ENCODE data around the gene TTC28. TPM values are rescaled to one million over a fixed set of nuclear protein-coding genes. Genes with fewer than 3 reads are reported as not detected.

Gene TTC28
- polyA plus RNA-seq, 1 donor from 2014 or later, result 14.8 TPM

DNA sequence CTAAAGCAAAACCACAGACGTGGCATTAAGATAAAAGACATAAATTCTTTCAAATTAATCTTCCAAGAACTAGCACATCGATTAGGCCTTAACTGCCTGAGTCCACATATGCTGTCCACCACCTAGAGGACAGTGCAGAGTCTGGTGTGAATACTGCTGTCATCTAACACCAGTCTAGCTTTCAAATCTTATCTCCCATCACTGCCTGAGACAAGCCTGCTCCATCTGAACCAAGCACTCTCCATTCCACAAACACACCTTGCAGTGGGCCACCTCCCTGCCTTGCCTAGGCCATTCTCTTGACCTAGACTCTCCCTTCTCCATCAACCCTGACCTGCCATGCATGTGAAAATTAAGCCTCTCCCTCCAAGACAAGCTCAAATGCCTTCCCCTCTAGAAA lies 631.1 kb downstream of the TTC28 start:
- H3K9ac ChIP-seq (ENCODE audit: low read length), result no peak overlapping the region
- peaks cover 5% of the 10 kb centered on the region for H3F3A ChIP-seq (ENCODE audit: insufficient read depth, low read length, poor library complexity, severe bottlenecking)
- no peak overlapping the region for H3K27ac ChIP-seq (ENCODE audit: low read length)
- H3K4me3 ChIP-seq (ENCODE audit: low read length), result no peak overlapping the region
- no peaks in the 10 kb centered on the region for H3K79me2 ChIP-seq (replicated peaks; ENCODE audit: insufficient read depth, low read length)
- no peaks in the 10 kb centered on the region for H3K27me3 ChIP-seq (ENCODE audit: insufficient read depth, low read depth, low read length)
- H3K4me2 ChIP-seq (ENCODE audit: low read length), result no peak overlapping the region
- TF ChIP-seq, protein P1, sequence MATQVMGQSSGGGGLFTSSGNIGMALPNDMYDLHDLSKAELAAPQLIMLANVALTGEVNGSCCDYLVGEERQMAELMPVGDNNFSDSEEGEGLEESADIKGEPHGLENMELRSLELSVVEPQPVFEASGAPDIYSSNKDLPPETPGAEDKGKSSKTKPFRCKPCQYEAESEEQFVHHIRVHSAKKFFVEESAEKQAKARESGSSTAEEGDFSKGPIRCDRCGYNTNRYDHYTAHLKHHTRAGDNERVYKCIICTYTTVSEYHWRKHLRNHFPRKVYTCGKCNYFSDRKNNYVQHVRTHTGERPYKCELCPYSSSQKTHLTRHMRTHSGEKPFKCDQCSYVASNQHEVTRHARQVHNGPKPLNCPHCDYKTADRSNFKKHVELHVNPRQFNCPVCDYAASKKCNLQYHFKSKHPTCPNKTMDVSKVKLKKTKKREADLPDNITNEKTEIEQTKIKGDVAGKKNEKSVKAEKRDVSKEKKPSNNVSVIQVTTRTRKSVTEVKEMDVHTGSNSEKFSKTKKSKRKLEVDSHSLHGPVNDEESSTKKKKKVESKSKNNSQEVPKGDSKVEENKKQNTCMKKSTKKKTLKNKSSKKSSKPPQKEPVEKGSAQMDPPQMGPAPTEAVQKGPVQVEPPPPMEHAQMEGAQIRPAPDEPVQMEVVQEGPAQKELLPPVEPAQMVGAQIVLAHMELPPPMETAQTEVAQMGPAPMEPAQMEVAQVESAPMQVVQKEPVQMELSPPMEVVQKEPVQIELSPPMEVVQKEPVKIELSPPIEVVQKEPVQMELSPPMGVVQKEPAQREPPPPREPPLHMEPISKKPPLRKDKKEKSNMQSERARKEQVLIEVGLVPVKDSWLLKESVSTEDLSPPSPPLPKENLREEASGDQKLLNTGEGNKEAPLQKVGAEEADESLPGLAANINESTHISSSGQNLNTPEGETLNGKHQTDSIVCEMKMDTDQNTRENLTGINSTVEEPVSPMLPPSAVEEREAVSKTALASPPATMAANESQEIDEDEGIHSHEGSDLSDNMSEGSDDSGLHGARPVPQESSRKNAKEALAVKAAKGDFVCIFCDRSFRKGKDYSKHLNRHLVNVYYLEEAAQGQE (IDR thresholded peaks at IDR 0.05; ENCODE audit: borderline replicate concordance), result no peak
- no peak for TF ChIP-seq MXI1 (conservative IDR thresholded peaks at IDR 0.05; ENCODE audit: poor library complexity, severe bottlenecking)
- no peak for TF ChIP-seq EP300 (conservative IDR thresholded peaks at IDR 0.05; ENCODE audit: poor library complexity, severe bottlenecking)
- no peak for TF ChIP-seq EZH2 (IDR thresholded peaks at IDR 0.05; ENCODE audit: borderline replicate concordance, insufficient read depth, low read length, poor library complexity, severe bottlenecking)
- TF ChIP-seq POLR2AphosphoS5 (IDR thresholded peaks at IDR 0.05), result no peak
- no peak for TF ChIP-seq TAF1 (IDR thresholded peaks at IDR 0.05; ENCODE audit: low read depth)
- TF ChIP-seq SMC3 (conservative IDR thresholded peaks at IDR 0.05; ENCODE audit: poor library complexity), result no peak
- TF ChIP-seq, protein P2, sequence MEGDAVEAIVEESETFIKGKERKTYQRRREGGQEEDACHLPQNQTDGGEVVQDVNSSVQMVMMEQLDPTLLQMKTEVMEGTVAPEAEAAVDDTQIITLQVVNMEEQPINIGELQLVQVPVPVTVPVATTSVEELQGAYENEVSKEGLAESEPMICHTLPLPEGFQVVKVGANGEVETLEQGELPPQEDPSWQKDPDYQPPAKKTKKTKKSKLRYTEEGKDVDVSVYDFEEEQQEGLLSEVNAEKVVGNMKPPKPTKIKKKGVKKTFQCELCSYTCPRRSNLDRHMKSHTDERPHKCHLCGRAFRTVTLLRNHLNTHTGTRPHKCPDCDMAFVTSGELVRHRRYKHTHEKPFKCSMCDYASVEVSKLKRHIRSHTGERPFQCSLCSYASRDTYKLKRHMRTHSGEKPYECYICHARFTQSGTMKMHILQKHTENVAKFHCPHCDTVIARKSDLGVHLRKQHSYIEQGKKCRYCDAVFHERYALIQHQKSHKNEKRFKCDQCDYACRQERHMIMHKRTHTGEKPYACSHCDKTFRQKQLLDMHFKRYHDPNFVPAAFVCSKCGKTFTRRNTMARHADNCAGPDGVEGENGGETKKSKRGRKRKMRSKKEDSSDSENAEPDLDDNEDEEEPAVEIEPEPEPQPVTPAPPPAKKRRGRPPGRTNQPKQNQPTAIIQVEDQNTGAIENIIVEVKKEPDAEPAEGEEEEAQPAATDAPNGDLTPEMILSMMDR (IDR thresholded peaks at IDR 0.05; ENCODE audit: poor library complexity, severe bottlenecking), result no peak
- TF ChIP-seq RAD21 (conservative IDR thresholded peaks at IDR 0.05), result no peak
- no peaks in the 10 kb centered on the region for H4K20me1 ChIP-seq (ENCODE audit: insufficient read depth)
- H3K9me2 ChIP-seq (ENCODE audit: insufficient read depth, low read length), result no peaks in the 10 kb centered on the region
- H3K36me3 ChIP-seq (ENCODE audit: insufficient read depth, low read length), result no peaks in the 10 kb centered on the region
- H2AFZ ChIP-seq (ENCODE audit: low read depth, low read length), result no peak overlapping the region
- no peaks in the 10 kb centered on the region for H3K9me3 ChIP-seq (ENCODE audit: low read length)

DNA sequence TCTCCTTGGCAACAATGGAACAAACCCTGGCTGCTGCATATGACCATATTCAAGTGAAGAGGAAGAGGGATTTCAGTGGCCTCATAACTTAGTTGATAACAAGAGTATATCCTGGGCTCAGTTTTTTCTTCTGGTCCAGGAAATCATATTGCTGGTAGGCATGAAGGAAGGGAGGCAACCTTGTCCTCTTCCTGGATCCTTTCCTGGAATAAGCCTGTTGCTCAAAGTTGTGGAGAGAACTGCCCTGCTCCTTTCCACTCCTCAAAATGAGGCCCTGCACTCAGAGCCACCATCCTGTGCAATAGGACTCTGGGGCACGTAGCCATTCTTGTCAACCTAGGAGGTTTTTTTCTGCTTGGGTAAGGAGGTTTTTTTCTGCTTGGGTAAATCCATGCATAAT lies 631.9 kb downstream of the TTC28 start:
- Histone ChIP-seq H3K9me3 (ENCODE audit: low read length) (no peaks in the 10 kb centered on the region), H3F3A (ENCODE audit: insufficient read depth, low read length, poor library complexity, severe bottlenecking) (peaks cover 5% of the 10 kb centered on the region), H3K27ac (ENCODE audit: low read length) (no peak overlapping the region), H4K20me1 (ENCODE audit: insufficient read depth) (no peaks in the 10 kb centered on the region), H3K9ac (ENCODE audit: low read length) (no peak overlapping the region), H3K36me3 (ENCODE audit: insufficient read depth, low read length) (no peaks in the 10 kb centered on the region), H3K4me3 (ENCODE audit: low read length) (no peak overlapping the region), H3K79me2 (replicated peaks; ENCODE audit: insufficient read depth, low read length) (no peaks in the 10 kb centered on the region), H3K4me2 (ENCODE audit: low read length) (no peak overlapping the region), H2AFZ (ENCODE audit: low read depth, low read length) (no peak overlapping the region), H3K9me2 (ENCODE audit: insufficient read depth, low read length) (no peaks in the 10 kb centered on the region), H3K27me3 (ENCODE audit: insufficient read depth, low read depth, low read length) (no peaks in the 10 kb centered on the region)
- TF ChIP-seq, protein P1 (IDR thresholded peaks at IDR 0.05; ENCODE audit: borderline replicate concordance), result no peak
- no peak for TF ChIP-seq SMC3 (conservative IDR thresholded peaks at IDR 0.05; ENCODE audit: poor library complexity)
- no peak for TF ChIP-seq RAD21 (conservative IDR thresholded peaks at IDR 0.05)
- TF ChIP-seq TAF1 (IDR thresholded peaks at IDR 0.05; ENCODE audit: low read depth), result no peak
- TF ChIP-seq EZH2 (IDR thresholded peaks at IDR 0.05; ENCODE audit: borderline replicate concordance, insufficient read depth, low read length, poor library complexity, severe bottlenecking), result no peak
- no peak for TF ChIP-seq POLR2AphosphoS5 (IDR thresholded peaks at IDR 0.05)

All from neural cell (in vitro differentiated cells).